Activated CD8-positive, alpha-beta memory T cell treated with anti-CD3 and anti-CD28 coated beads, Interleukin-2, amount 50 U/mL, for 1 hour (primary cell): Measurements from ENCODE around the gene RNF214.

Experiments used
- DNase-seq: peaks from one replicate; pipeline ENCODE4 v3.0.0-alpha.2; 2020; ENCODE audit errors: extremely low read depth

The RNF214 gene

GRCh38 chr11:117214404-117215110 lies 17.9 kb upstream of the RNF214 start:
- DNase-seq = no peak

GRCh38 chr11:117217141-117218084 lies 15.1 kb upstream of the RNF214 start:
- DNase-seq = no peak

GRCh38 chr11:117218133-117218915 lies 14.1 kb upstream of the RNF214 start:
- no peak for DNase-seq

GRCh38 chr11:117219001-117219400 lies 13.5 kb upstream of the RNF214 start:
- DNase-seq = no peak

- no peak for DNase-seq
These were observed 13.0 kb upstream of the RNF214 start for GRCh38 chr11:117219455-117219854.

- DNase-seq = no peak
These were observed 12.5 kb upstream of the RNF214 start for GRCh38 chr11:117219995-117220394.

- no peak for DNase-seq
These were observed 11.9 kb upstream of the RNF214 start for GRCh38 chr11:117220568-117220967.

- DNase-seq = no peak
These were observed 11.3 kb upstream of the RNF214 start for GRCh38 chr11:117220999-117221774.

GRCh38 chr11:117221775-117222517 lies 10.5 kb upstream of the RNF214 start:
- DNase-seq = no peak

GRCh38 chr11:117222991-117223740 lies 9.3 kb upstream of the RNF214 start:
- DNase-seq = no peak

- DNase-seq = no peak
These were observed 8.5 kb upstream of the RNF214 start for GRCh38 chr11:117223741-117224689.

GRCh38 chr11:117225553-117226170 lies 6.8 kb upstream of the RNF214 start:
- no peak for DNase-seq

- DNase-seq = peak; percentile 19
These were observed 5.8 kb upstream of the RNF214 start for GRCh38 chr11:117226388-117227385.

- no peak for DNase-seq
These were observed 4.4 kb upstream of the RNF214 start for GRCh38 chr11:117228091-117228490.

- DNase-seq = no peak
These were observed 3.1 kb upstream of the RNF214 start for GRCh38 chr11:117229411-117229810.

GRCh38 chr11:117229931-117230285 lies 2.6 kb upstream of the RNF214 start:
- no peak for DNase-seq

- DNase-seq = no peak
These were observed 2.0 kb upstream of the RNF214 start for GRCh38 chr11:117230286-117230961.
